Activated naive CD8-positive, alpha-beta T cell (primary cell): ENCODE data around the gene APOBEC2.
A peak's percentile ranks its signal among the peaks of the same experiment; 100 is the strongest.
"Not testable (repeated sequence)": the region's sequence is repeated elsewhere in the genome, so short reads cannot be mapped to it uniquely, and the experiment has no call there.

ENCODE experiments used
- H3K27ac Mint-ChIP-seq: one replicate; pipeline ENCODE4 v1.8.0; 2021; ENCODE audit warnings: mixed read lengths
- H3K27me3 Mint-ChIP-seq: one replicate; pipeline ENCODE4 v1.8.0; 2021; ENCODE audit warnings: mixed read lengths
- H3K36me3 Mint-ChIP-seq: one replicate; pipeline ENCODE4 v1.8.0; 2021; ENCODE audit warnings: mixed read lengths
- H3K4me1 Mint-ChIP-seq: one replicate; pipeline ENCODE4 v1.8.0; 2021; ENCODE audit warnings: low read depth, mixed read lengths
- H3K4me3 Mint-ChIP-seq: one replicate; pipeline ENCODE4 v1.8.0; 2021; ENCODE audit warnings: mild to moderate bottlenecking, mixed read lengths
- H3K9me3 Mint-ChIP-seq: one replicate; pipeline ENCODE4 v1.8.0; 2021; ENCODE audit warnings: low read depth, mixed read lengths

Gene APOBEC2

GRCh38 chr6:41053041-41053440 is at the start of gene APOBEC2:
TSS of gene APOBEC2 (plus strand) at chr6:41053202. CDS start at chr6:41053348, 146 bp downstream.
- no peaks in the 10 kb centered on the region for H3K27me3 Mint-ChIP-seq
- H3K4me3 Mint-ChIP-seq: peak within 1 kb of the TSS; percentile 36
- H3K9me3 Mint-ChIP-seq: no peaks in the 10 kb centered on the region
- H3K27ac Mint-ChIP-seq: peak within 1 kb of the TSS; percentile 70
- H3K36me3 Mint-ChIP-seq: peaks cover 13% of the 10 kb centered on the region
- H3K4me1 Mint-ChIP-seq: peaks cover 16% of the 10 kb centered on the region

- not testable (repeated sequence) for H3K9me3 Mint-ChIP-seq, H3K4me1 Mint-ChIP-seq, H3K36me3 Mint-ChIP-seq, H3K4me3 Mint-ChIP-seq, H3K27ac Mint-ChIP-seq
- peaks cover 12% of the 10 kb centered on the region for H3K27me3 Mint-ChIP-seq
Observed at GRCh38 chr6:41006217-41006616, 46.8 kb upstream of the APOBEC2 start.

GRCh38 chr6:41006980-41007379 is 46.0 kb upstream of the APOBEC2 start:
- H3K4me1 Mint-ChIP-seq, H3K4me3 Mint-ChIP-seq, H3K27ac Mint-ChIP-seq, H3K36me3 Mint-ChIP-seq, H3K9me3 Mint-ChIP-seq: not testable (repeated sequence)
- peaks cover 11% of the 10 kb centered on the region for H3K27me3 Mint-ChIP-seq

- Mint-ChIP-seq H3K9me3 (no peaks in the 10 kb centered on the region), H3K27me3 (peaks cover 9% of the 10 kb centered on the region), H3K36me3 (no peaks in the 10 kb centered on the region), H3K4me3 (no peak overlapping the region), H3K27ac (no peak overlapping the region), H3K4me1 (no peaks in the 10 kb centered on the region)
Observed at GRCh38 chr6:41008011-41008410, 45.0 kb upstream of the APOBEC2 start.

GRCh38 chr6:41009669-41010068 is 43.3 kb upstream of the APOBEC2 start:
- Mint-ChIP-seq H3K4me1 (no peaks in the 10 kb centered on the region), H3K4me3 (no peak overlapping the region), H3K27me3 (peaks cover 2% of the 10 kb centered on the region), H3K27ac (no peak overlapping the region), H3K36me3 (no peaks in the 10 kb centered on the region), H3K9me3 (no peaks in the 10 kb centered on the region)

- Mint-ChIP-seq H3K4me3 (no peak overlapping the region), H3K4me1 (no peaks in the 10 kb centered on the region), H3K27ac (no peak overlapping the region), H3K9me3 (no peaks in the 10 kb centered on the region), H3K36me3 (peaks cover 2% of the 10 kb centered on the region), H3K27me3 (no peaks in the 10 kb centered on the region)
Observed at GRCh38 chr6:41011673-41012072, 41.3 kb upstream of the APOBEC2 start.

GRCh38 chr6:41013466-41014153 is 39.4 kb upstream of the APOBEC2 start:
- no peaks in the 10 kb centered on the region for H3K4me1 Mint-ChIP-seq
- H3K9me3 Mint-ChIP-seq: no peaks in the 10 kb centered on the region
- H3K4me3 Mint-ChIP-seq: no peak overlapping the region
- no peaks in the 10 kb centered on the region for H3K27me3 Mint-ChIP-seq
- H3K27ac Mint-ChIP-seq: no peak overlapping the region
- peaks cover 2% of the 10 kb centered on the region for H3K36me3 Mint-ChIP-seq

GRCh38 chr6:41014780-41015179 is 38.2 kb upstream of the APOBEC2 start:
- no peaks in the 10 kb centered on the region for H3K4me1 Mint-ChIP-seq
- peaks cover 2% of the 10 kb centered on the region for H3K36me3 Mint-ChIP-seq
- H3K4me3 Mint-ChIP-seq: no peak overlapping the region
- H3K27me3 Mint-ChIP-seq: no peaks in the 10 kb centered on the region
- H3K9me3 Mint-ChIP-seq: no peaks in the 10 kb centered on the region
- H3K27ac Mint-ChIP-seq: no peak overlapping the region

GRCh38 chr6:41015860-41016259 is 37.1 kb upstream of the APOBEC2 start:
- not testable (repeated sequence) for H3K4me3 Mint-ChIP-seq, H3K4me1 Mint-ChIP-seq, H3K27ac Mint-ChIP-seq, H3K27me3 Mint-ChIP-seq, H3K9me3 Mint-ChIP-seq, H3K36me3 Mint-ChIP-seq

GRCh38 chr6:41017663-41018062 is 35.3 kb upstream of the APOBEC2 start:
- Mint-ChIP-seq H3K27ac (no peak overlapping the region), H3K4me1 (no peaks in the 10 kb centered on the region)

GRCh38 chr6:41021832-41022231 is 31.2 kb upstream of the APOBEC2 start:
- H3K4me3 Mint-ChIP-seq: no peak overlapping the region
- peaks cover under 1% of the 10 kb centered on the region for H3K4me1 Mint-ChIP-seq
- H3K9me3 Mint-ChIP-seq: no peaks in the 10 kb centered on the region
- H3K36me3 Mint-ChIP-seq: no peaks in the 10 kb centered on the region
- H3K27ac Mint-ChIP-seq: no peak overlapping the region
- no peaks in the 10 kb centered on the region for H3K27me3 Mint-ChIP-seq

More at GRCh38 chr6:41017663-41018062, 35.3 kb upstream of the APOBEC2 start:
- Mint-ChIP-seq H3K9me3 (no peaks in the 10 kb centered on the region), H3K36me3 (peaks cover 2% of the 10 kb centered on the region), H3K4me3 (no peak overlapping the region), H3K27me3 (no peaks in the 10 kb centered on the region)

- Mint-ChIP-seq H3K27ac (no peak overlapping the region), H3K4me3 (no peak overlapping the region), H3K4me1 (peaks cover 5% of the 10 kb centered on the region), H3K9me3 (no peaks in the 10 kb centered on the region), H3K36me3 (no peaks in the 10 kb centered on the region), H3K27me3 (no peaks in the 10 kb centered on the region)
Observed at GRCh38 chr6:41022294-41022693, 30.7 kb upstream of the APOBEC2 start.

GRCh38 chr6:41023114-41023513 is 29.9 kb upstream of the APOBEC2 start:
- no peaks in the 10 kb centered on the region for H3K9me3 Mint-ChIP-seq
- H3K27me3 Mint-ChIP-seq: no peaks in the 10 kb centered on the region
- H3K36me3 Mint-ChIP-seq: no peaks in the 10 kb centered on the region
- no peak overlapping the region for H3K27ac Mint-ChIP-seq
- H3K4me3 Mint-ChIP-seq: no peak overlapping the region
- H3K4me1 Mint-ChIP-seq: peaks cover 11% of the 10 kb centered on the region

GRCh38 chr6:41025966-41026530 is 27.0 kb upstream of the APOBEC2 start:
- Mint-ChIP-seq H3K9me3 (no peaks in the 10 kb centered on the region), H3K4me3 (no peak overlapping the region), H3K36me3 (no peaks in the 10 kb centered on the region), H3K27ac (no peak overlapping the region), H3K4me1 (peaks cover 20% of the 10 kb centered on the region), H3K27me3 (no peaks in the 10 kb centered on the region)

- Mint-ChIP-seq H3K36me3 (no peaks in the 10 kb centered on the region), H3K4me3 (peak overlapping the region; percentile 82), H3K4me1 (peaks cover 20% of the 10 kb centered on the region), H3K27ac (peak overlapping the region; percentile 83), H3K27me3 (no peaks in the 10 kb centered on the region), H3K9me3 (no peaks in the 10 kb centered on the region)
Observed at GRCh38 chr6:41027241-41027640, 25.8 kb upstream of the APOBEC2 start.
